HG03025 (cell line): Measurements from ENCODE around the gene OR52E5.

ENCODE experiments used
- ATAC-seq: cut with Tn5 transposase; IDR thresholded peaks from one replicate; pipeline ENCODE4 v1.9.1; 2021; ENCODE audit warnings: mild to moderate bottlenecking, moderate library complexity; ENCODE audit not compliant: unreplicated experiment, low FRiP score

Gene OR52E5

DNA sequence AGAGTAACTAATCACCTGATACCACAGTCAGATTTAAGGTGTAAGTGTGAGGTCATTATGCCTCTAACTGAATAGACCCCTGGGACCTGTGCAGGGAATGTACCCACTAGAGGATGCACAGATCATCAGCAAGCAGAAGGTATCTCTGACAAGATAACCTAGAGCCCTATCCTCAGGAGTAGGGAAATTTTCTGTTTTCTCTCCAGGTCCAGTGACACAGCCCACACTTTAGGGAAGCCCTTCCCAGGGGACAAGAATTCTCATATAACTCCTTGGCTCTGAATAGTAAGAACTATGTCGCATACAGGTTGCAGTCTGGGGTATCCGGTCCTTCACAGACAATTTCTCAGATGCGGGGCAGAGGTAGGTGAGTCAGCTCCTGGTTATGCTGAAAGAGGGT lies at the start of gene OR52E5:
OR52E5 (plus strand) TSS at position 301 of the 400 bp plus-strand sequence. CDS start 7,569 bp downstream, outside the sequence.
- ATAC-seq, result no peak

DNA sequence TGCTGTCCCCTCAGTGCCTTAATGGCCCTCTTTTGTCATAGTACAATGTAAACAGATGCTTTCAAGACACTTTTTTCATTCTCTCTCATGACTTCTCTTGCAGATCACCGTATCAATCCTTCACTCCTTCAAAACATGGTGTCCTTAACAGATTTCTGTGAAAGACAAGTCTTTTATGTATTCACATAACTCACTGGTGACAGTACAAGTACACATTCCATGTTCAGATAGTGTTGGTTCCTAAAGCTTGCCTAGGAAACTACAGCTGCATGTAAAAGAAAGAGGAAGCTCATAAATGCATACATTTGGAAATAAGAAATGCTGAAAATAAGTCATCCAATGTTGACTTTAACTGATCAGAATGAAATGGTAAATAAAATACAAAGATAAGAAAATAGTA lies 46.3 kb upstream of the OR52E5 start:
- ATAC-seq, result no peak

DNA sequence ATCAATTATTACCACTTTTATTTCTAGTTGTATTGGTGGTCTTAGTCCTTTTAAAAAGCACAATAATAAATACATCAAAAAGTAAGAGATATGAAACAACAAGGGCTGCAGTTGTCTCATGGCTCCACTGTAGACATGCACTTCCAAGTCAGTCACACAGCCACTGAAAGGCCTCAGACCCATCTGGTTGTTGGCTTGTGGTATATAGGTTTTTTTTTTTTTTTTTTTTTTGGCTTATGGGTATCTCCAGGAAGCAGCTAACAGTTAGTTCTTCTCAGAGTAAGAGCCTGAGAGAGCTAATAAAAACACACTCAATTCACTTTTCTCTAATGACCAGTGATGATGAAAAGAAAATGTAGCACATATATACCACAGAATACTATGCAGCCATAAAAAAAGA lies 45.3 kb upstream of the OR52E5 start:
- ATAC-seq, result no peak

DNA sequence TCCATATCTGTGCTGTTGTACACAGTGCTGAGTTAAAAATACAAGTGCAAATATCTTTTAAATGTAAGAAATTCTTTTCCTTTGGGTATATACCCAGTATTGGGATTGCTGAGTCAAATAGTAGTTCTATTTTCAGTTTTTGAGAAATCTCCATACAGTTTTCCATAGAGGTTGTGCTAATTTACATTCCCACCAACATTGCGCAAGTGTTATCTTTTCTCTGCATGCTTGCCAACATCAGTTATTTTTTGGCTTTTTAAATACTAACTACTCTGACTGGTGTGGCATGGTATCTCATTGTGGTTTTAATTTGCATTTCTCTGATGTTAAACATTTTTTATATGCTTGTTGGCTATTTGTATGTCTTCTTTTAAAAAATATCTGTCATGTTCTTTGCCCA lies 42.0 kb upstream of the OR52E5 start:
- no peak for ATAC-seq

DNA sequence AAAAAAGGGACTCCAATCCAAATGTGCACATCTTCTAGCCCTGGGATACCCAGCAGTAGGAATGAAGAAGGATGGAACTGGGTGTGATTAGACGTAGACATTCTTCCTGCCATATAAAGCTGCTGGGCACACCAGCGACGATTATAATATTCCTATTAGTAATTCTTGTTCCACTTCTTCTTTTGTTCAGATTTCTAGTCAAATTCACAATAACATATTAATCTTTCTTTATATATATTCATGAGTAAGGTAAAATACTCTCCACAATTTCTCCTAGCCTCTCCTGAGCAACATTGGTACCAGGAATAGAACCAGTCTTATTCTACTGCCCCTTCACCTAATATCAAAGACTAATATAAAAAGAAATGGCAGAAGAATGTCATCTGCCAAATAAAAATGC lies 35.4 kb upstream of the OR52E5 start, which contains the start of gene OR52E8:
OR52E8 (minus strand) TSS at position 101 of the 400 bp plus-strand sequence; CDS start at position 101, 0 bp downstream.
- no peak for ATAC-seq

DNA sequence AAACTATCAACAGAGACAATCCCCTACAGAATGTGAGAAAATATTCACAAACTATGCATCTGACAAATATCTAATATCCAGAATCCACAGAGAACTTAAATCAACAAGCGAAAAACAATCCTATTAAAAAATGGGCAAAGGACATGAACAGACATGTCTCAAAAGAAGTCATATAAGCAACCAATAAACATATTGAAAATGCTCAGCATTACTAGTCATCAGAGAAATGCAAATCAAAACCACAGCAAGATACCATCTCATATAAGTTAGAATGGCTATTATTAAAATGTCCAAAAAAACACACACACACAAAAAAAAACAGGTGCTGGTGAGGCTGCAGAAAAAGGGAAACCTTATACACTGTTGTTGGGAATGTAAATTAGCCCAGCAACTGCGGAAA lies 27.2 kb upstream of the OR52E5 start:
- ATAC-seq, result no peak

DNA sequence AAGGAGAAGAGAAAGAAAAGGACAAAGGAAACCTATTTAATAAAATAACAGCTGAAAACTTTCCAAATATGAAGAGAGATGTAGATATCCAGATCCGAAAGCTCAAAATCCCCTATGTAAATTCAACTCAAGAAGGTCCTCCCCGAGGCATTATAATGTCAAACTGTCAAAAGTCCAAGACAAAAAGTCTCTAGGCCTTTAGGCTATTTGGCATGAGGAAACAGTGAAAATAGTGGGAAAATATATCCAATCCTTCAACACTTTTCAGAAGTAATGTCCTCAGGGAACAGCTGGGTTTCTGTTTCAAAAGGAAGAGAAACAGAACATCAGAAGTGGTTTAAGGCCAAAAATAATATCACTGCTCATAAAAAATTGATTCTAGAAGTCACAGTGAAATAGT lies 14.4 kb upstream of the OR52E5 start:
- no peak for ATAC-seq

DNA sequence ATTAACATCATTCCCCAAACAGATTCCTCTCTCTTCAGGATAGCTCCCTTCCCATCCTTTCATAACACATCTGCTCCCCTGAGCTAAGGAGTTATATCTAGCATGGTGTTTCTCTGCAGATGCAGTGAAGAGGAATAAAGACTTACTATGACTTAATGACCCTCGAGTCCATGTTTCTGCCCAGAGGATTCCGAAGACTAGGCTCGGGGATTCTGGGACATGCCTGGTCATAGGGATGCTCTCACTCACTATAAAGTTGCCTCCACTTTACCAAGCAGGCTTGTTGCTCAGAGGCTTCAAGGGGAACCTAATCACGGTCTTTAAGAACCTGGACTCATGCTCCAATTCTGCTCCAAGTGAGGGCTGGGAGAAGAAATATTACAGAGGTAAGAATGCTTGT lies 12.7 kb upstream of the OR52E5 start, which contains the start of gene OR52E4:
OR52E4 (plus strand) TSS at position 301 of the 400 bp plus-strand sequence. CDS start 3,664 bp downstream, outside the sequence.
- no peak for ATAC-seq

DNA sequence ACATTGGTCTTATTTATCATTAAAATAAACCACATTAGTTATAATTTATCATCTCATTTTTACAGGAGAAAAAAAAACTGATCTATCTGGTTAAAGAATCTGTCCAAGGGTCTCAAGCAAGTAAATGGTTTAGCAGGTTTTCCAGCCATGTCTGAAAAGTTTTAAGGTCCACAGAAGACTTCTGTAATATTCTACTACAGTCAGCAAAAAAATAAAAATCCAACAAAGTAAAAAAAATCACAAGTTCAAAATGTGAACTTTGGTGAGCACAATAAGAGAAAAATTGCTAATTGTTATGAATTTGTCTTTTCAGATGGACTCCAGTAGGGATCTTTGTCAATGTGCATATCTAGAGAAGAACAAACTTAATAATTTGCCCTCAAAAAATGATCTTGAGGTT lies 11.3 kb upstream of the OR52E5 start:
- no peak for ATAC-seq

DNA sequence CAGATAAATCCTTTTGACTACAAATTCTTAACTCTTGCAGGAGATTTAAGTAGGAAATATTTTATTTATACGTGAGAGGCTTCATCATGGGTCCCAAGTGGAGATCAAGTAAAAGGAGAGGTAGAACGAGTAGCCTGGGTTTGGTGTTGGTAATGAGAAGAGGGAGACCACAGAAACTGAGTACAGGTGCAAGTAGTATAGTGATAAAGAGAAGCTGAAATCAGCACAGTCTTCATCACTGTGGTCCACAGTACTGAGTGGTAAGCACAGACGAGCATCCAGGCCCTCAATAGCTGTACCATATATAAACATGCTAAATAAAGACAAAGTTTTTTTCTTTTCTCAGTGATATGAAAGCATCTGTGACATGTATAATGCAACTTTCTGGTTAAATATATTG lies 5.8 kb upstream of the OR52E5 start:
- ATAC-seq, result no peak

DNA sequence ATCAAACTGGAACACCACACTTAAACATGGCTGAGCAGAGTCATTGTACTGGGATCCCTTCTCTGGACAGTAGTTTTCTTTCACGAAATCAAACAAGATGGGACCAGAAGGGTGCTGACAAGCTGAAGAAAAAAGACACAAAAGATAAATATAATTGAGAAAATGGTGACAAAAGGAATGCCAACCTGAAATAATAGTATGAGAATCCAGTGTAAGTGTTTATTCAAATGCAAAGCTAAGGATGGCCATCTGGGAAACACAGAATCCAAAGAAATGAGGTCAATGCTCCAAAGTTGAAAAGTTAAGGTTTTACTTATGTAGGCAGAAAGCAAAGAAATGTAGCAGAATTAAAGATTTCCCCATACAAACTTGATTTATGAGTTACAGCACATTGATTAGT lies 5.3 kb upstream of the OR52E5 start:
- no peak for ATAC-seq

DNA sequence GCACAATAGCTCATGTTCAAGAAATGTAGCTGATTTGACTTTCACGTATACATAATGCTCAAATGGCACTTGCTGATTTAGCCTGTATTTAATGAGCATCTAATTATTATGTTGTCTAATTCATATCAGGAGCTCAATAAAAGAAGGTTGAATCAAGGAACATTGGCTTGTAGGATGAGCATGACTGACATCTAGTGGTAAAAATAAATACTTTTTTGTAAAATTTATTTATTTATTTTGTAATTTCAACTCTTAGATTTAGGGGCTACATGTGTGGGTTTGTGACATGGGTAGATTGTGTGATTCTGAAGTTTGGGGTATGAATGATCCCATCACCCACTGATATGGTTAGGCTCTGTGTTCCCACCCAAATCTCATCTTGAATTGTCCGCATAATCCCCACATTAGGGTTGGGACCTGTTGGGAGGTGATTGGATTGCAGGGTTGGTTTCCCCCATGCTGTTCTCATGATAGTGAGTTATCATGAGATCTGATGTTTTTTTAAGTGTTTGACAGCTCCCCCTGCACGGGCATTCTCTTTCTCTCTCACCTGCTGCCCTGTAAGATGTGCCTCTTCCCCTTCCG lies 1.7 kb upstream of the OR52E5 start:
- no peak for ATAC-seq

DNA sequence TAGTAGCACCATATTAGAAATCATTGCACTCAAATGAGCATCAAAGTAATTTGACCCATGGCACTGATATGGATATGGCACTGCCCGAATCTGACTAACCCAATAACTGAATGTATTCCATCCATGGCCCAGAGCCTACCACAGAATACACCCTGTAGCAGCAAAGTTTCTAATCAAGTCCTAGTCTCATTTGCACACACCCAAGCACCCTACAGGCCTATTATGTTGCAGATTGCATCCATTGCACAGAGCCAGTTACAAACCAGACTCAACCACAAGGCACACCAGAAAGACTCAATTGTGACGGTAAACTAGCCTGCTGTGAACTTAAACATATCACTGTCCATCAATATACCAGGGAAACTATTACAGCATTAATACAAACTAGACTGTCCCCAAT lies 6.5 kb downstream of the OR52E5 start:
- no peak for ATAC-seq

DNA sequence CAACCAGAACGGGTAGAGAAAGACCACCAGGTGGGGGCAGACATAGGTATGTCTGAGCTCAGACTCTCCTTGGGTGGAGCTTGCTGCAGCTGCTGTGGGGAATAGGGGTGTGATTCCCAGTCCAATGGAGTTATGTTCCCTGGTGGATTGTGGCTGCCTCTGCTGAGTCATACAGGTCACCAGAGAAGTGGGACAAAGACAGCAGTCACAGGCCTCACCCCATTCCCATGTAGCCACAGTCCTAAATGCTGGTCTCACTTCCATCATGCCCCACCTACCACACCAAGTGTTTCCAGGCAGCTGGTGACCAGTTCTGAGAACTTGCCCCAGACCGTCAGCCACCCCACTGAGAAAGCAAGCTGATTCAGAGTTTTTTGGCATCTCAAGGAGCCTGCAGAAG lies 17.5 kb downstream of the OR52E5 start:
- no peak for ATAC-seq

DNA sequence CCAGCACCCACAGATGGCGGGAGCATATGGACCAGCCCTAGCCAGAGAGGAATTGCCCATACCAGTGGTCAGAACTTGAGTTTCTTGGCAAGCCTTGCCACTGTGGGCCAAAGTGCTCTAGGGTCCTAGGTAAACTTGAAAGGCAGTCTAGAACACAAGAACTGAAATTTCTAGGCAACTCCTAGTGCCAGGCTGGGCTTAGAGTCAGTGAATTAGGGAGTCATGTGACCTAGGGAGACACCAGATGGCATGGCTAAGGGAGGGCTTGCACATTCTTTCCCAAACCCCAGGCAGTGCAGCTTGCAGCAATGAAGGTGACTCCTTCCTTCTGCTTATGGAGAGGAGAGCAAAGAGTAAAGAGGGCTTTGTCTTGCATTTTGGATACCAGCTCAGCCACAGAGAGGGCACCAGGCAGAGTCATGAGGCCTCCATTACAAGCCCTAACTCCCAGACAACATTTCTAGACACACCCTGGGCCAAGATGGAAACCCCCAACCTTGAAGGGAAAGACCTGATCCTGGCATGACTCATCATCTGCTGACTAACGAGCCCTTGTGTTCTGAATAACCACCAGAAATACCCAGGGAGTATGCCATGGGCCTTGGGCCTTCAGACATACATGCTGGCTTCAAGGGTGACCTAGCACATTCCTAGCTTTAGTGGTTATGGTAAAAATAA lies 29.9 kb downstream of the OR52E5 start:
- ATAC-seq, result no peak

DNA sequence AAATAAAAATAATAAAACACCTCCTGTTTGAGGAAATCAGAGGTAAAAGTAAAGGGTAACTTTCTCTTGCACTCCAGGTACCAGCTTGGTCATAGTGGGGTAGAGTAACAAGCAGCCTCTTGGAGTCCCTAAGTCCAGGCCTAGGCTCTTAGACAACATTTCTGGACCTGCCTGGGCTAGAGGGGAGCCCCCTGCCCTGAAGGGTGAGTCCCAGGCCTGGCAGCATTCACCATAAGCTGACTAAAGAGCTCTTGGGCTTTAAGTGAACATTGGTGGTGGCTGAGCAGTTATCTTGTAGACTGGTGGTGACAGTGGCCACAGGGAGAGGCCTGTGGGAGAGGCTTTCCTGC lies 30.4 kb downstream of the OR52E5 start:
- no peak for ATAC-seq

DNA sequence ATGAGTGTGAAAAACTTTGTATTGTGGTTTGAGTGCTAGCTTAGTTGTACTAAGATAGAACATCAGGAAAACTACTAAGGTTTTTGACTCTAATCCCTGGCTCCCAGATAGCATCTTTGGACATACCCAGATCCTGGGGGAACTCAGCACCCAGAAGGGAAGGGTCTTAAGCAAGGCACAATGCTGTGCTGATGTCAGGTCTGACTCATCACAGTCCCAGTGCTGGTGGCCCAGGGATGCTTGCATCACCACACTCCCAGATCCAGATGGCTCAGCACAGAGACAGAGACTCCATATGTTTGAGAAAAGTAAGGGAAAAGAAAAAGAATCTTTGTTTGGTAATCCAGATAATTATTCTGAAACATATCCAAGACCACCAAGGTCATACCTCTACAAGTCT lies 30.8 kb downstream of the OR52E5 start:
- ATAC-seq, result no peak

DNA sequence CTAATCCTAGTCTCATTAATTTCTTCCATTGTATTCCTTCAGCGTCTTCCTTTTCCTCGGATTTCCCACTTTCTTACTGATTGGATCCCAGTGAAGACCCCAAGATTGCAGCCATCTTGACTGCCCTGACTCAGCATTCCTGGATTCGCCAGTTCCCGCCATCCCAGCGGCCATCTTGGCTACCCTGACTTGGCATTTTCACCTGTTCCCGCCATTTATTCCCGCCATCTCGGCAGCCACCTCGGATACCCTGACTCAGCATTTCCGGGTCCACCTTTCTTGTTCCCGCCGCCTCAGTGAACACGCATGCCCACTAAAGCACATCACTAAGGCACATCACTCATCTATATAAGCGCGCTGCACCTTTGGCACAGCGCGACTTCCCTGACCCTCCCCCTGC lies 35.3 kb downstream of the OR52E5 start:
- no peak for ATAC-seq

DNA sequence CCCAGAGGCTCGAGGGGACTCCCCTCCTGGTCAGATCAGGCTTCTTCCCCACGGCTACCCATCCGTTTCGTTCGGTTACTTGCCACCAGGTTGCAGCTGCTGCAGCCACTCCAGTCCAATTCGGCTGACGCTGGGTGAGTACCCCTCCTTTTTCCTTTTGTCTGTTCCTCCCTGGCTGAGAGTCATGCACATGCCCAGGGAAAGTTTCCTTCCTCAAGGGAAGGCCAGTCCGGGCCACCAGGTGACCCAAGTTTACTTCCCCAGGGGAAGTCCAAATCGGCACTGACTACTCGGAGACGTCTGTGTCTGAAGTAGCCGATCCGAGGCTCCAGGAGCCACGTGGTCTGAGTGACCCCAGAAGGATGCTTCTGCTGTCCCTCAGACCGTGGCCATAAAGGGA lies 35.8 kb downstream of the OR52E5 start:
- no peak for ATAC-seq

DNA sequence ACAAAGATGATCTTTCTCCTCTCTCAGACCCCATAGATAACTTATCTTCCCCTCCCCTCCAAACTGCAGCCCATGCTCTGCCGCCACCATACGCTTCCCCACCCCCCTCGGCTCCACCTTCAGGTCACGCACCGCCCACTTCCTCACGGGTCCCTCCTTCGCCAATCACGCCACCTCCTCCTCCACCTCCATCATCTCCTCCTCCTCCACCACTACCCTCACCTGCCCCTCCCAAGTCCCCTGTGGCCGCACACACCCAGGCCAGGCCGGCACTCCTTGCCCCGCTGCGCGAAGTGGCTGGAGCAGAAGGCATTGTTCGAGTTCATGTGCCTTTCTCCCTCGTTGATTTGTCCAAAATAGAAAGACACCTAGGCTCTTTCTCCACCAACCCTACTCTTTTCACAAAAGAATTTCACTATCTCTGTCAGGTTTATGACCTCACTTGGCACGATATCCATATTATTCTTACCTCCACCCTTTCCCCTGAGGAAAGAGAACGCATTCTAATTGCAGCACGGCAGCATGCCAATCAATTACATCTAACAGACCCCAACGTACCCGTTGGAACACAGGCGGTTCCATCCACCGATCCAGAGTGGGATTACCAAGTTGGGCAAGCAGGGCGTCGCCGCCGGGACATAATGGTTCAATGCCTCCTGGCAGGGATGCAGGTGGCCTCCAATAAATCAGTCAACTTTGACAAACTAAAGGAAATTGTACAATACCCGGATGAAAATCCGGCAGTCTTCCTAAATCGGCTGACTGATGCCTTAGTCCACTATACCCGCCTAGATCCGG lies 36.8 kb downstream of the OR52E5 start:
- ATAC-seq, result no peak

DNA sequence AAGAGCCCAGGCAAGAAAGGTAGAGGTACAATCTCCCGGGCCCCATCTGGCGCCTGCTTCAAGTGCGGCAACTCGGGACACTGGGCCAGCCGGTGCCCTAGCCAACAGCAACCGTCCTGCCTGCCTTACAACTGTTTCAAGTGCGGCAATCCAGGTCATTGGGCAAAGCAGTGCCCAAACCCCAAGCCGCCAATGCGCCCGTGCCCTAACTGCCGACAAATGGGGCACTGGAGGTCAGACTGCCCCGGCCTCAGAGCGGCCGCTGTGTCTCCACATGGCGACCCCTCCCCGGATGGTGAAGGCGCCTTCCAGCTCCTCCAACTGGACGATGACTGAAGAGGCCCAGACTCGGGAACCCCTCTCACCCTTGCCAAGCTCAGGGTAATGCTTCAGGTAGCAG lies 37.6 kb downstream of the OR52E5 start:
- ATAC-seq, result no peak

DNA sequence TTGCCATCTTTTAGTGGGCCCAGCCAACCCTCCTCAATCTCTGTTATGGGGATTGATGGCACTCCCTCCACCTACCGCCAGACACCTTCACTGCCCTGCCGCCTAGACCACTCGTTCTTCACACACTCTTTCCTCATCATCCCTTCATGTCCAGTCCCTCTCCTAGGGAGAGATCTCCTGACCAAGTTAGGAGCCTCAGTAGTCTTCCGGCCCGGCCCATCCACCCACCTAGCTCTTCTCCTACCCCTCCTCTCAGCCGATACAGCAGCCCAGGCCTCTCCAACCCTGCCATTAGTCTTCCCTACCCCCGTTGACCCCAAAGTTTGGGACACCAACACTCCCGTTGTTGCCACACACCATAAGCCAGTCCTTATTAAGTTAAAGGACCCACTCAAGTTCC lies 38.1 kb downstream of the OR52E5 start:
- ATAC-seq, result no peak
